HL-60 (cell line): ENCODE measurements around the gene LYRM1.
"Not testable (repeated sequence)": the region's sequence is repeated elsewhere in the genome, so short reads cannot be mapped to it uniquely, and the experiment has no call there.

Experiments
- DNase-seq, 2 experiments: peaks; one replicate each; pipeline ENCODE4 v3.0.0-alpha.2; 2010 to 2020; ENCODE audit warnings: low read depth in 1 of 2, low spot score in 1 of 2
- H3K27ac ChIP-seq: fragments of 250-450 bp; sonication (Bioruptor Pico); replicated peaks from 2 replicates; pipeline ENCODE4 v1.5.1; 2020; ENCODE audit warnings: mild to moderate bottlenecking, moderate library complexity
- H3K27me3 ChIP-seq: fragments of 250-450 bp; sonication (Bioruptor Pico); 2 replicates; pipeline ENCODE4 v1.5.1; 2021; ENCODE audit warnings: mild to moderate bottlenecking, moderate library complexity; ENCODE audit not compliant: insufficient read depth, poor library complexity, severe bottlenecking
- H3K4me3 ChIP-seq: replicated peaks from 2 replicates; pipeline ENCODE4 v1.5.1; 2011; ENCODE audit warnings: mild to moderate bottlenecking, control low read depth, low read length; ENCODE audit not compliant: insufficient read depth
- GABPA ChIP-seq: IDR thresholded peaks from 2 replicates; pipeline ENCODE4 v1.6.1; 2012; ENCODE audit warnings: low read depth
- POLR2AphosphoS5 ChIP-seq: IDR thresholded peaks from 2 replicates; pipeline ENCODE4 v1.6.1; 2012; ENCODE audit warnings: low read depth
- REST ChIP-seq: IDR thresholded peaks from 2 replicates; pipeline ENCODE4 v1.6.1; 2012; ENCODE audit warnings: low read depth; ENCODE audit not compliant: insufficient replicate concordance
- SPI1 ChIP-seq: IDR thresholded peaks from 2 replicates; pipeline ENCODE4 v1.6.1; 2012; ENCODE audit warnings: low read depth, mild to moderate bottlenecking, borderline replicate concordance
- TF ChIP-seq, protein P1 (sequence below): IDR thresholded peaks from one replicate; pipeline ENCODE4 v1.5.1; 2011; ENCODE audit warnings: low read length, control low read depth, inconsistent platforms; ENCODE audit not compliant: insufficient read depth

The LYRM1 gene

GRCh38 chr16:20925751-20926150 lies 25.2 kb downstream of the LYRM1 start:
- Histone ChIP-seq H3K27ac (no peak overlapping the region), H3K27me3 (no peaks in the 10 kb centered on the region), H3K4me3 (no peak overlapping the region)
- DNase-seq, result no peak
- TF ChIP-seq, protein P1, sequence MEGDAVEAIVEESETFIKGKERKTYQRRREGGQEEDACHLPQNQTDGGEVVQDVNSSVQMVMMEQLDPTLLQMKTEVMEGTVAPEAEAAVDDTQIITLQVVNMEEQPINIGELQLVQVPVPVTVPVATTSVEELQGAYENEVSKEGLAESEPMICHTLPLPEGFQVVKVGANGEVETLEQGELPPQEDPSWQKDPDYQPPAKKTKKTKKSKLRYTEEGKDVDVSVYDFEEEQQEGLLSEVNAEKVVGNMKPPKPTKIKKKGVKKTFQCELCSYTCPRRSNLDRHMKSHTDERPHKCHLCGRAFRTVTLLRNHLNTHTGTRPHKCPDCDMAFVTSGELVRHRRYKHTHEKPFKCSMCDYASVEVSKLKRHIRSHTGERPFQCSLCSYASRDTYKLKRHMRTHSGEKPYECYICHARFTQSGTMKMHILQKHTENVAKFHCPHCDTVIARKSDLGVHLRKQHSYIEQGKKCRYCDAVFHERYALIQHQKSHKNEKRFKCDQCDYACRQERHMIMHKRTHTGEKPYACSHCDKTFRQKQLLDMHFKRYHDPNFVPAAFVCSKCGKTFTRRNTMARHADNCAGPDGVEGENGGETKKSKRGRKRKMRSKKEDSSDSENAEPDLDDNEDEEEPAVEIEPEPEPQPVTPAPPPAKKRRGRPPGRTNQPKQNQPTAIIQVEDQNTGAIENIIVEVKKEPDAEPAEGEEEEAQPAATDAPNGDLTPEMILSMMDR, result no peak
- no peak for TF ChIP-seq GABPA
- no peak for TF ChIP-seq POLR2AphosphoS5
- TF ChIP-seq SPI1, result no peak
- TF ChIP-seq REST, result no peak

GRCh38 chr16:20928774-20929411 lies 28.3 kb downstream of the LYRM1 start:
- TF ChIP-seq SPI1, result no peak
- no peak for TF ChIP-seq GABPA
- TF ChIP-seq POLR2AphosphoS5, result no peak
- TF ChIP-seq, protein P1, result no peak
- TF ChIP-seq REST, result no peak
- H3K27me3 ChIP-seq, result no peaks in the 10 kb centered on the region
- no peak for DNase-seq
- H3K27ac ChIP-seq, result no peak overlapping the region
- no peak overlapping the region for H3K4me3 ChIP-seq

DNA sequence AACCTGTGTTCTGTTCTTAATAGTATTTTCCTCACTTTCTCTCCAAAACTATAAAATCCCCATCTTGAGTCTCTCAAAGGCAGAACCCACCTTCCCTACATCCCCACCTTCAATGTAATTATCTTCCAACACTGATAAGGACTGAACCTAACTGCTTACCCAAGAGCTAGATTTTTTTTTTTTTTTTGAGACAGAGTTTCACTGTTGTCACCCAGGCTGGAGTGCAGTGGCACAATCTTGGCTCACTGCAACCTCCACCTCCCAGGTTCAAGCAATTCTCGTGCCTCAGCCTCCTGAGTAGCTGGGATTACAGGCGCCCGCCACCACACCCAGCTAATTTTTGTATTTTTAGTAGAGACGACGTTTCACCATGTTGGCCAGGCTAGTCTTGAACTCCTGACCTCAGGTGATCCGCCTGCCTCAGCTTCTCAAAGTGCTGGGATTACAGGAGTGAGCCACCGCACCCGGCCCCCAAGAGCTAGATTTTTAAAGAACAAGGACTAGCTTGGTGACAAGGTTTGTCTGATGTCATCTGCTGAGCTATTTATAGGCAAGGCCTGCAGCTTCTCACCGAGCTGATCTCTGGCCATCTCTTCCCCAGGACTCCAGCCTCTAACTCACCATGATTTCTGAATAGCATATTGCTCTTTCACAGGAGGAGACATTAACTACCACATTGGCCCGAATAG lies 29.2 kb downstream of the LYRM1 start:
- H3K27me3 ChIP-seq, DNase-seq, H3K27ac ChIP-seq, H3K4me3 ChIP-seq: not testable (repeated sequence)

- Histone ChIP-seq H3K4me3 (no peak overlapping the region), H3K27ac (no peak overlapping the region), H3K27me3 (no peaks in the 10 kb centered on the region)
- TF ChIP-seq GABPA, result no peak
- TF ChIP-seq, protein P1, result no peak
- no peak for DNase-seq
Observed at GRCh38 chr16:20930365-20930690, 29.8 kb downstream of the LYRM1 start.
